HUES64 (cell line): ENCODE measurements around the gene TMEM252.

Experiments
- H3K27ac ChIP-seq: 2 replicates; pipeline ENCODE4 v1.7.0; 2013; ENCODE audit warnings: low read depth, low read length, inconsistent platforms
- H3K27me3 ChIP-seq: 2 replicates; pipeline ENCODE4 v1.6.1; 2013; ENCODE audit warnings: mild to moderate bottlenecking, low read length; ENCODE audit not compliant: insufficient read depth
- H3K36me3 ChIP-seq: 2 replicates; pipeline ENCODE4 v1.6.1; 2013; ENCODE audit warnings: mild to moderate bottlenecking, low read length; ENCODE audit not compliant: insufficient read depth
- H3K4me1 ChIP-seq: 2 replicates; pipeline ENCODE4 v1.6.1; 2013; ENCODE audit warnings: mild to moderate bottlenecking, low read length, moderate library complexity; ENCODE audit not compliant: insufficient read depth
- H3K4me3 ChIP-seq: 2 replicates; pipeline ENCODE4 v1.5.1; 2013; ENCODE audit warnings: mild to moderate bottlenecking, low read length, moderate library complexity
- H3K9ac ChIP-seq: 2 replicates; pipeline ENCODE4 v1.6.1; 2013; ENCODE audit warnings: mild to moderate bottlenecking, low read depth, low read length
- H3K9me3 ChIP-seq: 2 replicates; pipeline ENCODE4 v1.6.1; 2013; ENCODE audit warnings: low read depth, low read length; ENCODE audit not compliant: insufficient read depth
- WGBS: fragments of 150-250, 120-280 bp; methylation state at CpG from one replicate; pipeline ENCODE4 v1.1.7; 2013; ENCODE audit warnings: missing lambda C conversion rate; 5-methylcytosine and 5-hydroxymethylcytosine counted together

The TMEM252 gene

DNA sequence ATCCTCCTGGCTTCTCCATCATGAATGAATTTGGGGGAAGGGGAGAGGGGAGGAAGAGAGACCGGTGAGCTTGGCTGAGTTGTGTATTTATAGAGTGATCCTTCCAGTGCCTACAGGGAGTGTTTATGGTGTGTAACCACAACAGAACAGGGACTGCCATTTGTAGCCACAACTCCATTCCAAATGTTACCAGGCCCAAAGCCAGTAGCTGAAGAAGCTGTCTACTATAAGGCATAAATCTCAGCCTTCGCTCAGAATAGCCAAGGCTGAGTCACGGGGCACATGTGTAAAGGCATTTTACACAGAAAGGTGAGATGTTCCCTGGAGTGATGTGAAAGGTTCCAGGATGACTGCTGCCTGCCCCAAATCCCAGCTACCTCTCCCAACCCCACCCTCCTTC, 2.5 kb downstream of the TMEM252 start:
- Histone ChIP-seq H3K9me3 (no peaks in the 10 kb centered on the region), H3K9ac (no peak overlapping the region), H3K36me3 (no peaks in the 10 kb centered on the region), H3K27me3 (peaks cover 97% of the 10 kb centered on the region), H3K4me1 (no peaks in the 10 kb centered on the region), H3K4me3 (no peak overlapping the region), H3K27ac (no peak overlapping the region)
- 88% methylated on average over 3 of the region's 3 CpGs for WGBS

DNA sequence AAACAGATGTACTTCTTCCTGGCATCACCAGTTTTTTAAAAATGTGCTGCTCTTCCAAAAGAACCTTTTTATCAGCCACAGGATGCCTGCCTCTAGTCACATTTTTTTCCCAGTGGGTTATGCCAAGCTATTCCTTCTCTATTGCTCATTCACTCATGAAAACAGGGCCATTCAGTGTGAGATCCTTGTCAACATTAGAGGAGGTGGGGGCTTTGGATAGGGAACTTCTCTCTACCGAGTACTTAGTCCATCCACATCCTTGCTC, 3.1 kb downstream of the TMEM252 start:
- 88% methylated on average over 1 of the region's 1 CpG for WGBS
- Histone ChIP-seq H3K4me1 (no peaks in the 10 kb centered on the region), H3K9ac (no peak overlapping the region), H3K4me3 (no peak overlapping the region), H3K27me3 (peaks cover 95% of the 10 kb centered on the region), H3K27ac (no peak overlapping the region), H3K36me3 (no peaks in the 10 kb centered on the region), H3K9me3 (no peaks in the 10 kb centered on the region)

DNA sequence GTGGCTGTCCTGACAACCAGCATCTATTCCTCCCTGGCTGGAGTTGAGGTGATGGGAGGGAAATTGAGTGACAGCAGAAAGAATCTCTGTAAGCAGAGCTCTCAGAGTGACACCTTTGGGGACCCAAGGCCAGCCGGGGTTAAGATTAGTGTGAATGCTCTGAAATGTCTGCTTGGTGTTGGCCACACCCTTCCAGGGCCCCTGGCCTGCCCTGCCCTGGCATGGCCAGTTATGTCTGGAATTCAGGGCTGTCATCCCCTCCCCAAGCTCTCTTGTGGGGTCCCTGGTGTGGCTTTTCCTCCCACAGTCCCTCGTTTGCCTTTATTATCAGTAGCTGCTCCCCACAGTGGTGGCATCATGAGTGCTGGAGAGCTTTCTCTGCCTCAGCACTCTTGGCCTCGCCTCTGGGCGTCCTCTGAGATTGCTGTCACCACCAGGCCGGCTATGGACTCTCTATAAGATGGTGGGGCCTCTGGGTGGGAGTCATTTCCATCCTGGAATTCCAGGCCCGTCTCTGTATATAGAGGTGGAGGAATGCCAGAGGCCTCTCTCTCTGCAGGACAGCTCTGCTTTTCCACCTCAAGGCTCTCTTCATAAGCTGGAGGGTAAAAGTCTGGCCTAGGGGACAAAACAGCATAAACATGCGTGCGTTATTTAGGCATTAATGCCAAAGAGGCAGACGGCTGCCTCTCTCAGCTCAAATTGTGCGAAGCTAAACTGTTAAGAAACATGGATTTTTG, 3.6 kb downstream of the TMEM252 start:
- WGBS: 85% methylated on average over 10 of the region's 10 CpGs
- Histone ChIP-seq H3K9ac (no peak overlapping the region), H3K36me3 (no peaks in the 10 kb centered on the region), H3K4me1 (no peaks in the 10 kb centered on the region), H3K9me3 (no peaks in the 10 kb centered on the region), H3K4me3 (no peak overlapping the region), H3K27ac (no peak overlapping the region), H3K27me3 (peaks cover 94% of the 10 kb centered on the region)

DNA sequence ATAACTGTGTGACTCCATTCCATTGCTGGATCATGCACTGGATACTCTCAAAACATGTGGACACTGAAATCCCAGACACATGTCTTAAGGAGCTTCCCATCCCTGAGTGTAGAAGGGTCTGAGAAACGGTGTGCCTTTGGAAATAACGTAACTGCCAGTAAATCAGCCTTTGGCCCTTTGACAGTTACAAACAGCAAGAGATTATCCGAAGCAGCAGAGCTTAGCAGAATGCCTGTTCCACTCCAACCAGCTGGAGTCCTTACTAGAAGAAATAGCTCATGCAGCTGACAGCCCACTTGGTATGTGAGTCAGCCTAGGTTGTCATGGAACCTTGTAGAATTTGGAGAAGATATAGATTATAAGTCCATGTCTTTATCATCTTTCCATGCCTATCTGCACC, 7.0 kb downstream of the TMEM252 start:
- Histone ChIP-seq H3K4me1 (no peaks in the 10 kb centered on the region), H3K9me3 (no peaks in the 10 kb centered on the region), H3K27ac (no peak overlapping the region), H3K4me3 (no peak overlapping the region), H3K36me3 (no peaks in the 10 kb centered on the region), H3K27me3 (peaks cover 95% of the 10 kb centered on the region), H3K9ac (no peak overlapping the region)
- 83% methylated on average over 3 of the region's 3 CpGs for WGBS

DNA sequence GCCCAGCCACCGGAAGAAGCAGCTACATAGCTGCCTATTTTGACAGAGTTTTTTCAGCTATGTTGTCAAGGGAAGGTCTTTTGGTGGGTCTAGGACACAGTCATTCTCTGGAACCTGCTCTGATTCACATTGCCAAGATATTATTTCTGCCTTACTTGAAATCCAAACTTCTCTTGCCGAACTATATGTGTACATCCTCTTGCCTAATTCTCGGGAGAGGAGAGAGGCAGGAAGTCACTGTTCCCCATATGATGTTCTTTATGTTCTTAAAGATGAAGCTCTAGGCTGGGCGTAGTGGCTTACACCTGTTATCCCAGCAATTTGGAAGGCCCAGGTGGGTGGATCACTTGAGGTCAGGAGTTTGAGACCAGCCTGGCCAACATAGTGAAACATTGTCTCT, 8.6 kb downstream of the TMEM252 start:
- Histone ChIP-seq H3K27me3 (peaks cover 95% of the 10 kb centered on the region), H3K27ac (no peak overlapping the region), H3K4me1 (no peaks in the 10 kb centered on the region), H3K9me3 (no peaks in the 10 kb centered on the region), H3K9ac (no peak overlapping the region), H3K4me3 (no peak overlapping the region), H3K36me3 (no peaks in the 10 kb centered on the region)
- whole genome bisulfite sequencing: 92% methylated on average over 4 of the region's 4 CpGs

DNA sequence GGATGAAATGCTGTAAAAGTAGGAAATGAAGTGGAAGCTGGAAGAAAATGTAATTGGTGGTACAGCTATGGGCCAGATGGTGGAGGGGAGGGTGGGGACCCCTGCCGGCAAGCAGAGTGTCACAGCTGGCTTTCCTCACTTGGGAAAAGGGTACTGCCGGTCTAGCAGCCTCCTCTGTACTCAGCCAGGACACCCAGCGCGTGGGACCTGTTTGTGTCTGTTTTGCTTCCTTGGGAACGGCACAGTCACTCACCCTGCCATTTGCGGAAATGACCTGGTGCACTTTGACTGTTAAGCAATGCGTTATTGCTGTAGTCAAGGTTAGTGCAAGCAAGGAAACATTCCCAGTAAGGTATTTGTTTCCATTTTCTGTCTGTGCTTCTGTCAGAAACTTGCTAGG, 10.1 kb downstream of the TMEM252 start:
- Histone ChIP-seq H3K27ac (no peak overlapping the region), H3K9ac (no peak overlapping the region), H3K27me3 (peaks cover 94% of the 10 kb centered on the region), H3K4me1 (no peaks in the 10 kb centered on the region), H3K9me3 (no peaks in the 10 kb centered on the region), H3K36me3 (no peaks in the 10 kb centered on the region), H3K4me3 (no peak overlapping the region)
- WGBS: 38% methylated on average over 7 of the region's 7 CpGs

DNA sequence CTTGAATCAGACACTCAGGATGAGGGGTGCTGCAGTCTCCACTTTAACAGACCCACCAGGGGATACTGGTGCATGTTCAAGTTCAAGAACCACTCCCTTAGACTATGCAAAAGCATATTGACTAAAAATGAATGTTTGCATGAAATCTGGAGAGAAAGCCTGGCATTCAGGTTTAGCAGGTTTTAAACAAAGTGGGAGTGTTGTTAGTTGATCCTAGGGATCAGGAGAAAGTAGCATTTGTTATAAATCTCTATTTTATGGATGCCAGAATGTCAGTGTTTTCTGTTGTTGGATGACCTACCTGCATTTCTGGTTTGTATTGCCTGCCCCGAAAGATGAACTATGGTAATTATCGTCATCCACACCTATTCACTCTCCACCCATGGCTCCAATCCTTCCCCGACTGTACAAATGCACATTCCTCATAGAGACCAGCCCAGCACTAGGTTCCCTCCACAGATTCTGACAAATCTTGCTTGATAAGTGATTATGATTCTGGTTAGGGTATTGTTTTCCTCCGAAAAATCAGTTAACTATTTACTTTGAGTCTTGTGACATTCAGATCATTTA, 17.2 kb downstream of the TMEM252 start:
- peaks cover 90% of the 10 kb centered on the region for H3K27me3 ChIP-seq
- no peak overlapping the region for H3K27ac ChIP-seq
- no peaks in the 10 kb centered on the region for H3K4me1 ChIP-seq
- H3K9ac ChIP-seq: no peak overlapping the region
- no peaks in the 10 kb centered on the region for H3K36me3 ChIP-seq
- WGBS: 98% methylated on average over 4 of the region's 4 CpGs
- H3K9me3 ChIP-seq: peaks cover 5% of the 10 kb centered on the region; the same call in 1 of the 2 replicates
- no peak overlapping the region for H3K4me3 ChIP-seq

DNA sequence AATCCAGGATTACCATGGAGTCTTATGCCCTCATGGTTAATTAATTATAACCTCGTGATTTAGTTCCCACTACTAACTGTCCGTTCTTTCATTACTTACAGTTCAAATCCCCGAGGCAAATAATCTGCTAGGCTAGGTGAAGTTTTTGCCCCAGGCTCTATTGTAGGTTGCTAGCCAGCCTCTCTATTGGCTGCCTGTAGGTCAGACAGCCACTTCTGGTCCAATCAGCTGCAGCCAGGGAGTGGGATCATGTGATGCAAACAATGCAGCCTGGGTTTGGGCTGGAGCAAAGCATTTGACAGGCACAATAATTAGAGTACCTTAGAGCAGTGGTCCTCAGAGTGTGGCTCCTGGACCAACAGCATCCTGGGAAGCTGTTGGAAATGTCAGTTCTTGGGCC, 17.7 kb downstream of the TMEM252 start:
- 93% methylated on average over 3 of the region's 3 CpGs for WGBS

DNA sequence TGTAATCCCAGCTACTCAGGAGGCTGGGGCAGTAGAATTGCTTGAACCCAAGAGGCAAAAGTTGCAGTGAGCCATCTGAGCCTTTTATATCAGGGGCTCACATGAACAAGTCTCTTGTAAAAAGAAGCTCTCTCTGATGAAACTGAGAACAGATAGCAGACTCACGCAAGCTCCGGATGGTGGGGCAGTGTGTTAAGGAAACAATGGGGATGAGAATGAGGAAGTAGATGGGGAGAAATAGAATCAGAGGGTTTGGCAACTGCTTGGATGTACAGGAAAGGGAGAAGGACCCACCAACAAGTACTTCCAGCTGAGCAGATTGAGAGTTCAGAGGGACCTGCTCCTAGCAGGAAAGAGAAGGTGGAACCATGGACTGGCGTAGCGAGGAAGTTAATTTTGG, 18.6 kb downstream of the TMEM252 start:
- 71% methylated on average over 4 of the region's 4 CpGs for WGBS
- no peak overlapping the region for H3K4me3 ChIP-seq
- H3K9ac ChIP-seq: no peak overlapping the region
- peaks cover 90% of the 10 kb centered on the region for H3K27me3 ChIP-seq
- H3K36me3 ChIP-seq: no peaks in the 10 kb centered on the region
- H3K27ac ChIP-seq: no peak overlapping the region
- no peaks in the 10 kb centered on the region for H3K4me1 ChIP-seq
- H3K9me3 ChIP-seq: peaks cover 10% of the 10 kb centered on the region; the same call in 1 of the 2 replicates

More for the DNA sequence above, 17.7 kb downstream of the TMEM252 start:
- Histone ChIP-seq H3K4me3 (no peak overlapping the region), H3K4me1 (no peaks in the 10 kb centered on the region), H3K27me3 (peaks cover 90% of the 10 kb centered on the region), H3K9me3 (peaks cover 10% of the 10 kb centered on the region; the same call in 1 of the 2 replicates), H3K27ac (no peak overlapping the region), H3K9ac (no peak overlapping the region), H3K36me3 (no peaks in the 10 kb centered on the region)

DNA sequence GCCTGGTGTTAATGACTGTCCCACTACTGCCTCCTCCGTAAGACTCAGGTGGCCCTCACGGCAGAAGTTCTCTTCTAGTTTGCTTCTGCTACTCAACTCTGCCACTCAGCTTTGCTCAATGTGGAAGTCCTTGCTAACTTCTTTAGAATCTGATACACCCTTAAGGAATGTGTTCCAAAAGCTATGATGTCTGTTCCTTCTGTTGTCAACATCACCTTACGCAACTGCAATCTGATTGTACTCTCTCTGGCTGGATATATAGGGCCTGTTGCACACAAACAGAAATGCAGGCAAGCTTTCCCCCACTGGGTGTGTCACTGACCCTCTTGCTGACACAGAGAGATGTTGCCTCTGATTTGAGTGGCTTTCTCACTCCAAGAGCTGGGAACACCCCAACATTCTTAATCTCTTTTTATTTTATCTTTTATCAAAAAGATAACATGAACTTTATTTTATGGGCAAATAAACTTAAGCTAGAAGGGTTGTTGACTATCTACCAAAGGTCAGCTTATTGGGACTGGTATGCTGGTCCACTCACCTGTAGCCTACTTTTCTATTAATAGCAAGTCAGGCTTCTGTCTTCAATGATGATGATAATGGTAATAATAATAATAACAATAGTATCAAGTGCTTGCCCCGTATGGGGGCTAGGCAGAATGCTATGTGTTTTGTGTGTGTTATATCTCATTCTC, 25.2 kb downstream of the TMEM252 start:
- WGBS: 91% methylated on average over 3 of the region's 4 CpGs
- H3K27ac ChIP-seq: no peak overlapping the region
- peaks cover 10% of the 10 kb centered on the region; the same call in 1 of the 2 replicates for H3K9me3 ChIP-seq
- no peak overlapping the region for H3K4me3 ChIP-seq
- H3K9ac ChIP-seq: no peak overlapping the region
- peaks cover 10% of the 10 kb centered on the region; the same call in 1 of the 2 replicates for H3K4me1 ChIP-seq
- no peaks in the 10 kb centered on the region for H3K36me3 ChIP-seq
- peaks cover 93% of the 10 kb centered on the region for H3K27me3 ChIP-seq

DNA sequence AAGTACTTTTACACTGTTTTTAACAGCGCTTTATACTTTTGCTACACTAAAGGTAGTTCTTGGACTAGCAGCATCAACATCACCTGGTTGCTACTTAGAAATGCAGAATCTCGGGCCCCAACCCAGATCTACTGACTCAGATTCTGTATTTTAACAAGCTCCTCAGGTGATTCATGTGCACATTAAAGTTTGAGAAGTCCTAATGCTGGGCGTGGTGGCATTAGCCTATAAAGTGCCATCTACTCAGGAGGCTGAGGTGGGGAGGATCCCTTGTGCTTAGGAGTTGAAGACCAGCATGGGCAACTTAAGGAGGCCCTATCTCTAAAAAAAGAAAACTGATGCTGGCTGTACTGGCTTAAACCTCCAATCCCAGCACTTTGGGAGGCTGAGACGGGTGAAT, 26.7 kb downstream of the TMEM252 start:
- Histone ChIP-seq H3K9me3 (peaks cover 10% of the 10 kb centered on the region; the same call in 1 of the 2 replicates), H3K4me1 (peaks cover 10% of the 10 kb centered on the region; the same call in 1 of the 2 replicates), H3K27ac (no peak overlapping the region), H3K36me3 (no peaks in the 10 kb centered on the region), H3K27me3 (peaks cover 97% of the 10 kb centered on the region), H3K4me3 (no peak overlapping the region), H3K9ac (no peak overlapping the region)
- 84% methylated on average over 4 of the region's 4 CpGs for WGBS
